Measurements from ENCODE around the gene TTF2. TPM values are rescaled to one million over a fixed set of nuclear protein-coding genes. Genes with fewer than 3 reads are reported as not detected.

The TTF2 gene
- total and polyA plus RNA-seq, 9 of the 15 experiments (the other 6 are each of a cell fraction or from before 2014, with no cell fraction given): 9.4 to 71.1 (median 42.1) TPM

DNA sequence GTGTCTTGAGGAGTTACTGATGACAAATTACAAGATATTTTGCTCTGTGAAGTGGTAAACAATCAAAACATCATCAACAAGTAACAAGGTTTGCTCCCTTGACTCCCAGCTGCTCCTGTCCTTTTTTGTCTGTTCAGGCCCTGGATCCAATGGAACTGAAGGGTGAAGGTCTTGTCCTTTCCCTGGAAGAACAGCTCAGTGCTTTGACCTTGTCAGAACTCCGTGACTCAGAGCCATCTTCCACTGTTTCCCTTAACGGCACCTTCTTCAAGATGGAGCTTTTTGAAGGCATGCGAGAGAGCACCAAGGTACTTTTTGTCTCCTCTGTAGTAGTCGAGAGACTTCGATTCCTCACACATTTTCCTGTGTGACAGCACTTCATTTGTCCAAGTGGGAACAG lies 32.5 kb downstream of the TTF2 start (continued):
- TF ChIP-seq FOXK2 (conservative IDR thresholded peaks at IDR 0.05 in 1 of 2, IDR thresholded peaks at IDR 0.05 in 1 of 2; ENCODE audit: low read depth in 2 of 2): no peak
- no peak for TF ChIP-seq FOXM1 (IDR thresholded peaks at IDR 0.05; ENCODE audit: low read depth)
- TF ChIP-seq FOXM1 (CRISPR knock-in tag; IDR thresholded peaks at IDR 0.05; ENCODE audit: low read depth): no peak
- 0 out of 2 replicates have a peak, but pooled peaks have one; percentile 1 for TF ChIP-seq MAFK (IDR thresholded peaks at IDR 0.05; ENCODE audit: low read length)
- TF ChIP-seq ZNF76 (CRISPR knock-in tag; IDR thresholded peaks at IDR 0.05; ENCODE audit: borderline replicate concordance): no peak

DNA sequence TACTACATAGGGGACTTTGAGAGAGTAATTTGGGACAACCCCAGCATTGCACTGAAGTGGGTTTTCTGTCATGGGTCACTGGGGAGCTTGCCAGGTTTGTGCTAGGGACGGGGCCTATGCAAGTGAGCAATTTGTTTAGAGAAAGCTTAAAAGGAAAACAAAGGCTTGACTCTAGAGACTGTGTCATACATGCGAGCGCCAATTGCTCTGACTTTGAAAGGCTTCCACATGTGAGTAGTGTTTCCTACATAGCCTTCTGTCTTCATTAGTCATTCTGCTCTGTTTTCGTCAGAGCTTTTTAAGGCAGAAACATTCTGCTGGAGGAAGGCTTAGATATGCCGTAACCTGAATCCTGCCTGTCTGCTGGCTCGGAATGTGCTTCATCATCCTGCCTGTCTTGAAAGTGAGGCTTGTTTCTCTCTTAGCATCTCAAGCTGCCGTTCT lies 33.0 kb downstream of the TTF2 start:
- H3K4me3 ChIP-seq: no peak overlapping the region
- H3K9ac ChIP-seq (ENCODE audit: insufficient read depth in 1 of 2, low read depth in 2 of 2, low read length in 2 of 2): peak overlapping the region; percentile 39 to 61; a peak in 3 of 4 replicates
- peaks cover 4 to 21% of the 10 kb centered on the region in 2 experiments; a peak in 4 of 5 replicates for H3K4me1 ChIP-seq (replicated peaks in 1 of 2; ENCODE audit: control insufficient read depth in 2 of 2, insufficient read depth in 2 of 2, low read length in 2 of 2)
- H3K4me2 ChIP-seq (ENCODE audit: insufficient read depth, low read length): peak overlapping the region; percentile 36; the same call in 1 of the 2 replicates
- no TSS peak for BruUV-seq (replicated peaks)
- ChIA-PET CTCF (ENCODE audit: low intra/inter-chr PET ratio) (interaction anchor here (1.2 kb wide), 1 partner anchor 26 kb away, joined by 5 read pairs; no protein-coding TSS in a partner anchor), POLR2A (interaction anchor here (0.6 to 2.7 kb wide), 13 partner anchors 8 to 588 kb away, joined by 3 to 16 read pairs (median 5); partner anchors contain the start of gene TTF2)
- no peaks in the 10 kb centered on the region for H3K27me3 ChIP-seq (ENCODE audit: control insufficient read depth in 2 of 2, insufficient read depth in 2 of 2, low read length in 2 of 2)
- ATAC-seq (peak; percentile 93), FAIRE-seq (peak; percentile 95), DNase-seq (ENCODE audit: extremely low read depth in 1 of 4, low spot score in 3 of 4) (peak in 3 of 4 experiments; percentile 35 to 83 (median 69))
- peak overlapping the region; percentile 83 for H3K27ac ChIP-seq (ENCODE audit: extremely low read depth, low read depth, low read length)
- peak overlapping the region; percentile 77 for H2AFZ ChIP-seq (ENCODE audit: low read depth, low read length)
- intact Hi-C loops (cut with micrococcal nuclease) (no loop called here), in situ Hi-C loops (cut with MboI) (no loop called here)
- no peaks in the 10 kb centered on the region for H3K9me3 ChIP-seq (replicated peaks; ENCODE audit: control insufficient read depth, insufficient read depth, low read depth, low read length)
- no peaks in the 10 kb centered on the region for H3K9me1 ChIP-seq (ENCODE audit: control insufficient read depth, insufficient read depth, low read length)
- no peaks in the 10 kb centered on the region for H4K20me1 ChIP-seq (replicated peaks; ENCODE audit: control insufficient read depth, insufficient read depth, low read length)
- 38% methylated on average over 7 of the region's 7 CpGs for WGBS (ENCODE audit: insufficient coverage, low coverage, missing lambda C conversion rate)
- H3K36me3 ChIP-seq (ENCODE audit: control insufficient read depth, insufficient read depth, low read length): peaks cover 92% of the 10 kb centered on the region
- H3K79me2 ChIP-seq (ENCODE audit: control insufficient read depth, insufficient read depth, low read length): no peaks in the 10 kb centered on the region
- TF ChIP-seq DPF2 (IDR thresholded peaks at IDR 0.05) (peak; percentile 73), NFIC (IDR thresholded peaks at IDR 0.05) (no peak), ZNF133 (CRISPR knock-in tag; IDR thresholded peaks at IDR 0.05) (no peak), EZH2 (IDR thresholded peaks at IDR 0.05; ENCODE audit: borderline replicate concordance, low read depth, low read length) (no peak), RFX7 (CRISPR knock-in tag; IDR thresholded peaks at IDR 0.05) (no peak), ATF1 (CRISPR knock-in tag; IDR thresholded peaks at IDR 0.05) (no peak), ATF1 (tag; IDR thresholded peaks at IDR 0.05) (peak; percentile 55), MEF2A (IDR thresholded peaks at IDR 0.05; ENCODE audit: control insufficient read depth, low read depth, low read length) (no peak), BRD4 (IDR thresholded peaks at IDR 0.05) (no peak), DNMT1 (IDR thresholded peaks at IDR 0.05) (no peak), ZNF699 (CRISPR knock-in tag; IDR thresholded peaks at IDR 0.05; ENCODE audit: insufficient replicate concordance) (no peak), NFE2 (IDR thresholded peaks at IDR 0.05; ENCODE audit: low read depth) (peak; percentile 91)
- TF ChIP-seq, protein P1, sequence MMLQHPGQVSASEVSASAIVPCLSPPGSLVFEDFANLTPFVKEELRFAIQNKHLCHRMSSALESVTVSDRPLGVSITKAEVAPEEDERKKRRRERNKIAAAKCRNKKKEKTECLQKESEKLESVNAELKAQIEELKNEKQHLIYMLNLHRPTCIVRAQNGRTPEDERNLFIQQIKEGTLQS (IDR thresholded peaks at IDR 0.05): peak; percentile 67
- TF ChIP-seq, protein P1 (CRISPR knock-in tag; conservative IDR thresholded peaks at IDR 0.05): no peak
- TF ChIP-seq, protein P2, sequence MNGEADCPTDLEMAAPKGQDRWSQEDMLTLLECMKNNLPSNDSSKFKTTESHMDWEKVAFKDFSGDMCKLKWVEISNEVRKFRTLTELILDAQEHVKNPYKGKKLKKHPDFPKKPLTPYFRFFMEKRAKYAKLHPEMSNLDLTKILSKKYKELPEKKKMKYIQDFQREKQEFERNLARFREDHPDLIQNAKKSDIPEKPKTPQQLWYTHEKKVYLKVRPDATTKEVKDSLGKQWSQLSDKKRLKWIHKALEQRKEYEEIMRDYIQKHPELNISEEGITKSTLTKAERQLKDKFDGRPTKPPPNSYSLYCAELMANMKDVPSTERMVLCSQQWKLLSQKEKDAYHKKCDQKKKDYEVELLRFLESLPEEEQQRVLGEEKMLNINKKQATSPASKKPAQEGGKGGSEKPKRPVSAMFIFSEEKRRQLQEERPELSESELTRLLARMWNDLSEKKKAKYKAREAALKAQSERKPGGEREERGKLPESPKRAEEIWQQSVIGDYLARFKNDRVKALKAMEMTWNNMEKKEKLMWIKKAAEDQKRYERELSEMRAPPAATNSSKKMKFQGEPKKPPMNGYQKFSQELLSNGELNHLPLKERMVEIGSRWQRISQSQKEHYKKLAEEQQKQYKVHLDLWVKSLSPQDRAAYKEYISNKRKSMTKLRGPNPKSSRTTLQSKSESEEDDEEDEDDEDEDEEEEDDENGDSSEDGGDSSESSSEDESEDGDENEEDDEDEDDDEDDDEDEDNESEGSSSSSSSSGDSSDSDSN (IDR thresholded peaks at IDR 0.05; ENCODE audit: borderline replicate concordance in 1 of 2, low read depth in 2 of 2, low read length in 2 of 2): no peak

All from K562 (cell line).